GM18870 (cell line): ENCODE results near the gene RNASE11.
"Not testable (repeated sequence)": the region's sequence is repeated elsewhere in the genome, so short reads cannot be mapped to it uniquely, and the experiment has no call there.

Experiments used
- ATAC-seq: cut with Tn5 transposase; IDR thresholded peaks from one replicate; pipeline ENCODE4 v1.9.1; 2021; ENCODE audit warnings: moderate library complexity; ENCODE audit not compliant: unreplicated experiment

The RNASE11 gene

GRCh38 chr14:20583142-20583541 is 4.7 kb downstream of the RNASE11 start:
- ATAC-seq, result no peak

DNA sequence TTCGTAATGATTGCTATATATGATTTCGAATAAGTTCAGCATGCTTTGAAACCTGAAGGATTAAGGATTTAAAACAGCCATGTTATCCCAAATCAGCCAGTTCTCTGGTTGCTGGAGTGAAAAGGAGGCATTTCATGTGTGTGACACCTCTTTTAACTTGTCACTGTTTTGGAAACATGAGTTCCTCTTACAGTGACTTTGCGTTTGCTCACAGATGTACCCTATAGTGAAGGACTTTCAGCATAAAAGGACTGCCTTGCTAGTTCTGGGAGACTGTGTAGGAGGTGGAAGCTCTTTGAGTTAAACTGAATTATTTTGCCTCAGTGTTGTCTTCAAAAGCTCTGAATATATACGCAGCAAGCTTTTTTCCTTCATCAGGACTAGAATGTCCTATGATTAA is 7.6 kb downstream of the RNASE11 start:
- no peak for ATAC-seq

GRCh38 chr14:20578784-20579502 is 8.9 kb downstream of the RNASE11 start:
- no peak for ATAC-seq

- ATAC-seq, result no peak
Observed at GRCh38 chr14:20578325-20578724, 9.5 kb downstream of the RNASE11 start.

DNA sequence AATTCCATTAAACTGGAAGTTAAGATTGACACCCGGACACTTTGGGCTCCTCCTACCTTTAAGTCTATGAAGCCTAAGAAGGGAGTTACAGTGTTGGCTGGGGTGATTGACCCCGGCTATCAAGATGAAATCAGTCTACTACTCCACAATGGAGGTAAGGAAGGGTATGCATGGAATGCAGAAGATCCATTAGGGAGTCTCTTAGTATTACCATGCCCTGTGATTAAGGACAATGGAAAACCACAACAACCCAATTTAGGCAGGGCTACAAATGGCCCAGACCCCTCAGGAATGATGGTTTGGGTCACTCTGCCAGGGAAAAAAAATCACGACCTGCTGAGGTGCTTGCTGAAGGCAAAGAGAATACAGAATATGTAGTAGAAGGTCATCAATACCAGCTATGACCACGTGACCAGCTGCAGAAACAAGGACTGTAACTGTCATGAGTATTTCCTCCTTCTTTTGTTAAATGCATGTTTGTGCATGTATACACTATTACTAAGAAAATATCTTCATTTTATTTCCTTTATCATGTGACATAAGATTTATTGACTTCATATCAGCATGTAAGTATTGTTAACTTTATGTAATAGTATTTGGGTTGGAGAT is 15.3 kb downstream of the RNASE11 start:
- ATAC-seq, result not testable (repeated sequence)

DNA sequence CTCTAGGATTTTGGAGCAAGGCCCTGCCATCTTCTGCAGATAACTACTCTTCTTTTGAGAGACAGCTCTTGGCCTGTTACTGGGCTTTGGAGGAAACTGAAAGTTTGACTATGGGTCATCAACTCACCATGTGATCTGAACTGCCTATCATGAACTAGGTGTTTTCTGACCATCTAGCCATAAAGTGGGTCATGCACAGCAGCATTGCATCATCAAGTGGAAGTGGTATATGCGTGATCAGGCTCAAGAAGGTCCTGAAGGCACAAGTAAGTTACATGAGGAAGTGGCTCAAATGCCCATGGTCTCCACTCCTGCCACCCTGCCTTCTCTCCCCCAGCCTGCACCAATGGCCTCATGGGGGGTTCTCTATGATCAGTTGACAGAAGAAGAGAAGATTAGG is 17.1 kb downstream of the RNASE11 start:
- not testable (repeated sequence) for ATAC-seq

DNA sequence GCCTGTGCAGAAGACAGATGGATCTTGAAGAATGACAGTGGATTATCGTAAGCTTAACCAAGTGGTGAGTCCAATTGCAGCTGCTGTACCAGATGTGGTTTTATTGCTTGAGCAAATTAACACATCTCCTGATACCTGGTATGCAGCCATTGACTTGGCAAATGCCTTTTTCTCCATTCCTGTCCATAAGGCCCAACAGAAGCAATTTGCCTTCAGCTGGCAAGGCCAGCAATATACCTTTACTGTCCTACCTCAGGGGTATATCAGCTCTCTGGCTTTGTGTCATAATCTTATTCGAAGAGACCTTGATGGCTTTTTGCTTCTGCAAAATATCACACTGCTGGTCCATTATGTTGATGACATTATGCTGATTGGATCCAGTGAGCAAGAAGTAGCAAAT is 17.9 kb downstream of the RNASE11 start:
- not testable (repeated sequence) for ATAC-seq

DNA sequence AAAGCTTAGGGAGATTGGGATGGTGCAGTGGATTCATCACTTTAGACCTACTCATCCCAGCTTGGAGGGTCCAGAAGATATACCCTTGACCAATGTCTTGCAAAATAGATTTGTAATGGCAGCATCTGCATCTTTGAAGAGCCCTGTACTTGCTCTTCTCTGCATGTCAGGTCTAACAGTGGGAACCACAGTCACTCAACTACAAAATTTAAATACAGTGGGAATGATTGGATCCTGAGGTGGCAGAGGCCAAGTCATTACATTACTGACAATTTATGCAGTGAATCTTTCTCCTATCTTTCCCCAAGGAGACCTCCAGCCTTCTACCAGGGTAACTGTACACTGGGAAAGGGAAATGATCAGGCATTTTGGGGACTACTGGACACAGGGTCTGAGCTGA is 18.7 kb downstream of the RNASE11 start:
- ATAC-seq, result no peak

DNA sequence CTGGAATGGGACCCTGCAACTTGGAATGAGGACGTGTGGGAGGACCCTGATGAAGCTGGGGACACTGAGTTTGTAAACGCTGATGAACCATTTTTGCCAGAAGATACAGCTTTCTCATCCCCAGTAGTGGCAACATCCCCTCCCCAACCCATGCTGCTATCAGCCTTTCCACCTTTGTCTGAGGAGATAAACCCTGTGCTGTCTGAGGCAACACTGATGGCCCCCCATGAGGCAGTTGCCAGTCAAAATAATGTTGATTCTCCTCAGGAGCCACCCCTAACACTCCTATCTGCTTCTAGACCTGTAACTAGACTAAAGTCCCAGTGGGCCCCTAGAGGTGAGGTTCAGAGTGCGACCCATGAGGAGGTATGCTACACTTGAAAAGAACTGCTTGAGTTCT is 19.4 kb downstream of the RNASE11 start:
- ATAC-seq, result no peak

- ATAC-seq, result not testable (repeated sequence)
Observed at GRCh38 chr14:20567199-20567598, 20.6 kb downstream of the RNASE11 start.

GRCh38 chr14:20564501-20564997 is 23.3 kb downstream of the RNASE11 start:
- ATAC-seq, result no peak

- ATAC-seq, result no peak
Observed at GRCh38 chr14:20563971-20564370, 23.8 kb downstream of the RNASE11 start.

GRCh38 chr14:20560961-20561360 is 26.8 kb downstream of the RNASE11 start, which contains the start of gene RNASE9:
Gene RNASE9, minus strand, starts transcription at chr14:20561047.
- ATAC-seq, result no peak

GRCh38 chr14:20559461-20559904 is 28.3 kb downstream of the RNASE11 start:
- ATAC-seq, result no peak

DNA sequence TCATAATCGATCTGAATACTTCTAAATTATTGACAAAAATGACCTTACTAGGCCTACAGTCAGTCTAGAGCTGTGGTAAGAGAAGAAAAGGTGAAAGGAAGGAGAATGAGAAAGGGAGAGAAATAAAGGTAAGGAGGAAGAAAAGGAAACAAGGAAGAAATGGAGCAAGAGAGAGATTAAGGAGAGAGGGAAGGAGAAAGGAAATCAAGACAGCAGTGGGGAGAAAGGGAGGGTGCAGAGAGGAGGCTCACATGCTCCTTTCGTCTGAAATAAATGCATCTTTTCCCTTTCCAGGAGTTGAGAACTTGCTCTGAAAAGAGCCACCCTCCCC is 30.6 kb downstream of the RNASE11 start:
- ATAC-seq, result no peak

- no peak for ATAC-seq
Observed at GRCh38 chr14:20556500-20557211, 31.1 kb downstream of the RNASE11 start.

- ATAC-seq, result no peak
Observed at GRCh38 chr14:20555845-20556244, 32.0 kb downstream of the RNASE11 start.

- ATAC-seq, result no peak
Observed at GRCh38 chr14:20553024-20553423, 34.8 kb downstream of the RNASE11 start.

GRCh38 chr14:20551606-20552005 is 36.2 kb downstream of the RNASE11 start:
- no peak for ATAC-seq

GRCh38 chr14:20550926-20551325 is 36.9 kb downstream of the RNASE11 start:
- ATAC-seq, result no peak

DNA sequence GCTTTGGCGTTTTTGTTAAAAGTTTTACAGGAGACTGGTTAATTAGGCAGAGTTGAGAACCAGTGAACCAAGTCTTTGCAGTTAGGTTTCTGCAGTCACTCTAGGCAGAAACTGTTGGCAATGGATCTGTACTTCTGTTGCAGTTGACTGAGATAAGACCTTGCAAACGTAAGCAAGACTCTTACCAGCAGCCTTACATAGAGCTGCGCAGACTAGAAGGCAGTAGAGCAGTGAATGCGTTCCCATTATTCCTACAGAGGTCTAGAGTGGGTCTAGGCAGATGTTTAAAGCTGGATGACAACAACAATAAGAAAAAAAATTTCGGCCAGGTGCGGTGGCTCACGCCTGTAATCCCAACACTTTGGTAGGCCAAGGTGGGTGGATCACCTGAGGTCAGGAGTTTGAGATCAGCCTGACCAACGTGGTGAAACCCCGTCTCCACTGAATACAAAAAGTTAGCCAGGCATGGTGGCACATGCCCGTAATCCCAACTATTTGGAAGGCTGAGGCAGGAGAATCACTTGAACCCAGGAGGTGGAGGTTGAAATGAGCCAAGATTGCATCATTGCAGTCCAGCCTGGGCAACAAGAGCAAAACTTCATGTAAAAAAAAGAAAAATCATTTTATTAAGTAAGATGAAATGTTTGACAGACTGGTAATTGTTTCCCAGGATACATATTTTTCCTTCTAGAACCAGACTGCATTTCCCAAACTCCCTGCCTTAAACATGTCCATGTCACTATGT is 39.2 kb downstream of the RNASE11 start:
- no peak for ATAC-seq
